GM19240 (cell line): ENCODE results near the gene SPATA12.

ENCODE experiments used
- DNase-seq: peaks from one replicate; pipeline ENCODE4 v3.0.0; 2011; ENCODE audit warnings: low spot score; ENCODE audit not compliant: insufficient read length

SPATA12 gene

GRCh38 chr3:57052662-57053061 is 7.8 kb upstream of the SPATA12 start:
- DNase-seq, result no peak

GRCh38 chr3:57053122-57053521 is 7.3 kb upstream of the SPATA12 start:
- no peak for DNase-seq

GRCh38 chr3:57057351-57057750 is 3.1 kb upstream of the SPATA12 start:
- DNase-seq, result no peak

GRCh38 chr3:57059411-57059810 is 1.1 kb upstream of the SPATA12 start:
- DNase-seq, result no peak

GRCh38 chr3:57061556-57061955 is 1.1 kb downstream of the SPATA12 start:
- no peak for DNase-seq

GRCh38 chr3:57062101-57062631 is 1.7 kb downstream of the SPATA12 start:
- DNase-seq, result no peak

GRCh38 chr3:57063032-57063431 is 2.6 kb downstream of the SPATA12 start:
- no peak for DNase-seq

- DNase-seq, result no peak
Measured at GRCh38 chr3:57064001-57064400, 3.5 kb downstream of the SPATA12 start.

GRCh38 chr3:57064572-57064971 is 4.1 kb downstream of the SPATA12 start:
- DNase-seq, result no peak

GRCh38 chr3:57065588-57065987 is 5.1 kb downstream of the SPATA12 start:
- DNase-seq, result no peak

- DNase-seq, result no peak
Measured at GRCh38 chr3:57066471-57066870, 6.0 kb downstream of the SPATA12 start.

GRCh38 chr3:57068437-57069089 is 8.1 kb downstream of the SPATA12 start:
- peak; percentile 62 for DNase-seq

GRCh38 chr3:57069503-57069902 is 9.0 kb downstream of the SPATA12 start:
- DNase-seq, result no peak

GRCh38 chr3:57073628-57074027 is 13.2 kb downstream of the SPATA12 start:
- no peak for DNase-seq

GRCh38 chr3:57074135-57074534 is 13.7 kb downstream of the SPATA12 start:
- no peak for DNase-seq

- no peak for DNase-seq
Measured at GRCh38 chr3:57076422-57076951, 16.0 kb downstream of the SPATA12 start.

- no peak for DNase-seq
Measured at GRCh38 chr3:57077630-57078343, 17.3 kb downstream of the SPATA12 start.

GRCh38 chr3:57078344-57078634 is 17.8 kb downstream of the SPATA12 start:
- no peak for DNase-seq

- no peak for DNase-seq
Measured at GRCh38 chr3:57078635-57079473, 18.4 kb downstream of the SPATA12 start.

- no peak for DNase-seq
Measured at GRCh38 chr3:57079474-57079831, 19.0 kb downstream of the SPATA12 start.

- no peak for DNase-seq
Measured at GRCh38 chr3:57080171-57080570, 19.7 kb downstream of the SPATA12 start.

- DNase-seq, result no peak
Measured at GRCh38 chr3:57081173-57081572, 20.7 kb downstream of the SPATA12 start.
